Measurements from ENCODE around the gene COX14. TPM values are rescaled to one million over a fixed set of nuclear protein-coding genes. Genes with fewer than 3 reads are reported as not detected.

The COX14 gene
- total RNA-seq, 1 donor from 2014 or later: 52.1 TPM

Other genes starting within 250 kb of the COX14 start
- gene FAIM2, start 208.3 kb upstream of the COX14 start, total RNA-seq: 0.53 TPM in 1 of 2 replicates, not detected in the other
- not detected in 2 replicates for gene AQP2, start 161.5 kb upstream of the COX14 start, total RNA-seq
- 1.3 and 9.9 TPM in 2 replicates for gene AQP5, start 150.4 kb upstream of the COX14 start, total RNA-seq
- under 0.01 TPM in 1 of 2 replicates, not detected in the other for gene AQP6, start 139.3 kb upstream of the COX14 start, total RNA-seq
- 9.6 and 11.3 TPM in 2 replicates for gene RACGAP1, start 86.7 kb upstream of the COX14 start, total RNA-seq
- gene ASIC1, start 54.6 kb upstream of the COX14 start, total RNA-seq: 1.3 and 1.4 TPM in 2 replicates
- gene SMARCD1, start 26.9 kb upstream of the COX14 start, total RNA-seq: 24.2 and 27.9 TPM in 2 replicates
- gene GPD1, start 8.2 kb upstream of the COX14 start, total RNA-seq: 0.26 and 0.53 TPM in 2 replicates
- 21.9 and 30.3 TPM in 2 replicates for gene CERS5, start 55.1 kb downstream of the COX14 start, total RNA-seq
- gene LIMA1, start 171.3 kb downstream of the COX14 start, total RNA-seq: 95.0 and 98.2 TPM in 2 replicates